Right lobe of liver (tissue), 4 donors: ENCODE measurements around the gene KRT84.

Source experiments
- POLR2A ChIP-seq: fragments of 450-650 bp; IDR thresholded peaks from one replicate; pipeline ENCODE4 v1.6.1; 2017; ENCODE audit warnings: antibody characterized with exemption, mild to moderate bottlenecking
- TF ChIP-seq, protein P1 (sequence below), 4 donors: fragments of 200-600 bp in 3 of 4; fragments of 450-650 bp in 1 of 4; IDR thresholded peaks; one replicate each; pipeline versions ENCODE4 v1.5.1 to v1.8.0; 2016 to 2022; ENCODE audit warnings: antibody characterized with exemption in 4 of 4, mild to moderate bottlenecking in 2 of 4
- donor health status: DM: no; HTN: no; CAD: no.
- donor health status: DM: no; HTN: no; CAD: no.
- donor health status: DM: no; HTN: yes; CAD: no.

DNA sequence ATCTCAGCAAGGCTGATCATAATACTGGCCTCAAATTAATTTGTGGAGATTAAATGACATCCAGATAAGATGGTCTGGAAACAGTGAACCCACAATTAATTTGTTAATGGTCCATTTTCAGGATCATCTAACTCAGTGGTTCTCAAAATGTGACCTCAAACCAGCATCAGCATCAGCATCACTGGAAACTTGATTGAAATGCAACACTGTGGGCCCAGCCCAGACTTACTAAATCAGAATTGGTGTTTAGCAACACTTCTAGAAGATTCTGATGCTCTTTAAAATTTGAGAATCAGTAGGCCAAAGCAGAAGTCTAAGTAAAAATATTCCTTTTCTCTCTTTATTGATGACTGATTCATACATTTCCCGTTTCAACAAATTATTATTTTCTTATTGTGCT, 31.3 kb upstream of the KRT84 start:
- no peak for TF ChIP-seq POLR2A
- TF ChIP-seq, protein P1, sequence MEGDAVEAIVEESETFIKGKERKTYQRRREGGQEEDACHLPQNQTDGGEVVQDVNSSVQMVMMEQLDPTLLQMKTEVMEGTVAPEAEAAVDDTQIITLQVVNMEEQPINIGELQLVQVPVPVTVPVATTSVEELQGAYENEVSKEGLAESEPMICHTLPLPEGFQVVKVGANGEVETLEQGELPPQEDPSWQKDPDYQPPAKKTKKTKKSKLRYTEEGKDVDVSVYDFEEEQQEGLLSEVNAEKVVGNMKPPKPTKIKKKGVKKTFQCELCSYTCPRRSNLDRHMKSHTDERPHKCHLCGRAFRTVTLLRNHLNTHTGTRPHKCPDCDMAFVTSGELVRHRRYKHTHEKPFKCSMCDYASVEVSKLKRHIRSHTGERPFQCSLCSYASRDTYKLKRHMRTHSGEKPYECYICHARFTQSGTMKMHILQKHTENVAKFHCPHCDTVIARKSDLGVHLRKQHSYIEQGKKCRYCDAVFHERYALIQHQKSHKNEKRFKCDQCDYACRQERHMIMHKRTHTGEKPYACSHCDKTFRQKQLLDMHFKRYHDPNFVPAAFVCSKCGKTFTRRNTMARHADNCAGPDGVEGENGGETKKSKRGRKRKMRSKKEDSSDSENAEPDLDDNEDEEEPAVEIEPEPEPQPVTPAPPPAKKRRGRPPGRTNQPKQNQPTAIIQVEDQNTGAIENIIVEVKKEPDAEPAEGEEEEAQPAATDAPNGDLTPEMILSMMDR (IDR thresholded peaks at IDR 0.05), result no peak
